Kidney epithelial cell (primary cell): ENCODE results near the gene PREX1. TPM values are rescaled to one million over a fixed set of nuclear protein-coding genes. Genes with fewer than 3 reads are reported as not detected.

Experiments
- DNase-seq: peaks from one replicate; pipeline ENCODE4 v3.0.0-alpha.2; 2010; ENCODE audit warnings: low read depth
- H3K27me3 ChIP-seq: 2 replicates; pipeline ENCODE4 v1.6.0; 2011; ENCODE audit warnings: low read length; ENCODE audit not compliant: control insufficient read depth, insufficient read depth
- H3K36me3 ChIP-seq: 2 replicates; pipeline ENCODE4 v1.5.1; 2011; ENCODE audit warnings: low read length; ENCODE audit not compliant: control insufficient read depth, insufficient read depth
- H3K4me3 ChIP-seq: 2 replicates; pipeline ENCODE4 v1.5.1; 2011; ENCODE audit warnings: low read depth, mild to moderate bottlenecking, control low read depth, low read length
- total RNA-seq: library from RNA; depleted of rRNA; stranded (reverse); fragments of >200 nt; gene quantifications from 2 replicates; pipeline ENCODE4 v1.2.3, GENCODE V29; 2015
- TF ChIP-seq, protein P1 (sequence below): IDR thresholded peaks from 2 replicates; pipeline ENCODE4 v1.5.1; 2011; ENCODE audit warnings: mild to moderate bottlenecking, moderate library complexity, low read length, control low read depth, inconsistent platforms; ENCODE audit not compliant: insufficient read depth, poor library complexity, severe bottlenecking

The PREX1 gene
- total RNA-seq, 1 donor from 2014 or later = 3.5 TPM

DNA sequence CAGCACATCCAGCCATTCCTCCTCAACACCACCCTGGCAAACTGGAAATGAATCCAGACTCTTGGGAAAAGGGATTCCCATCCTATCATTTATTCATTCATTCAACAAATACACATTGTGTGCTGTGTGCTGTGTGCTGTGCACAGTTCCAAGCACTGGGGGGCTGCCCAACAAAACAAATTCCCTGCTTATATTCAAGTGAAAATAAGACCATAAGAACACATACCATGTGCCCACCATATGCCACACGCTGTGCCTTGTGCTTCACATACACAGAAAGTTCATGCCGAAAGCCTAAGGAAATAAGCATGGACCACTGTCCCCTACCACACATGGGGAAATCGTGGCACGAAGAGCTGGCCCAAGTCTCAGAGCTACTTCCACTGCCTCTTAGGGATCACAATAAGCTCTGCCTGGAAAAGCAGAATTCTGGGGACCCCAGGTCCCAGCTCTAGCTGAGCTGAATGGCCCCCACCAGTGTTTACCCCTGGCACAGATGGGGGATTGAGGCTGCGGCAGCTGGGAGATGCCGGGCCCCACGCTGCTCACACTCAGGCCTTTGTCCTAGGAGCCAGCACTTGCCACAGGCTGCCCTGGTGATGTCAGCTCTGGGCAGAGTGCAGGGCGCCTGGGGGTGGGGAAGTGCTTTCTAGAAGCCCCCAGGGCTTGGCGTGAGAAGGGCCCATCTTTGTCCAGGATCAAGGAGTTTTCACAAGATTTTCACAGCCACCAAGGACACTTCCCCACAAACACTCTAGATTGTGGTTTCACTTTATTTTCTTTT lies 99.6 kb downstream of the PREX1 start:
- TF ChIP-seq, protein P1, sequence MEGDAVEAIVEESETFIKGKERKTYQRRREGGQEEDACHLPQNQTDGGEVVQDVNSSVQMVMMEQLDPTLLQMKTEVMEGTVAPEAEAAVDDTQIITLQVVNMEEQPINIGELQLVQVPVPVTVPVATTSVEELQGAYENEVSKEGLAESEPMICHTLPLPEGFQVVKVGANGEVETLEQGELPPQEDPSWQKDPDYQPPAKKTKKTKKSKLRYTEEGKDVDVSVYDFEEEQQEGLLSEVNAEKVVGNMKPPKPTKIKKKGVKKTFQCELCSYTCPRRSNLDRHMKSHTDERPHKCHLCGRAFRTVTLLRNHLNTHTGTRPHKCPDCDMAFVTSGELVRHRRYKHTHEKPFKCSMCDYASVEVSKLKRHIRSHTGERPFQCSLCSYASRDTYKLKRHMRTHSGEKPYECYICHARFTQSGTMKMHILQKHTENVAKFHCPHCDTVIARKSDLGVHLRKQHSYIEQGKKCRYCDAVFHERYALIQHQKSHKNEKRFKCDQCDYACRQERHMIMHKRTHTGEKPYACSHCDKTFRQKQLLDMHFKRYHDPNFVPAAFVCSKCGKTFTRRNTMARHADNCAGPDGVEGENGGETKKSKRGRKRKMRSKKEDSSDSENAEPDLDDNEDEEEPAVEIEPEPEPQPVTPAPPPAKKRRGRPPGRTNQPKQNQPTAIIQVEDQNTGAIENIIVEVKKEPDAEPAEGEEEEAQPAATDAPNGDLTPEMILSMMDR = no peak
- peaks cover 2% of the 10 kb centered on the region for H3K27me3 ChIP-seq
- H3K36me3 ChIP-seq = no peaks in the 10 kb centered on the region
- no peak for DNase-seq
- H3K4me3 ChIP-seq = no peak overlapping the region

DNA sequence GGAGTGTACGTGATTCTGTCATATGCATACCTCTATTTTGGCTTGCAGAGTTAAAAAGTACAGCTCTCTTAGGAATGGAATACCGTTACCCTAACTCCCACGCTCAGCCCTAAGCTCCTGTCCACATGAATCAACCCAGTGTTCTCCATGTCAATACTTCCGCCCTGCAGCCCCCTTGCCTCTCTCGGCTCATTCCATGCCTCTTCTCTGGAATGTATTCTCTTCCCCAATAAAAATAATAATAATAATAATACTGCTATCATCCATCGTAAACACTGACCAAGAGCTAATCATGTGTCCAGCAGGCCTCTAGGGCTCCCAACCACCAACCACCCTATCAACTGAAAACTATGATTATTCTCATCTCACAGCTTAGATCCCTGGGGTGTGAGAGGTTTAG lies 100.6 kb downstream of the PREX1 start:
- H3K4me3 ChIP-seq = no peak overlapping the region
- TF ChIP-seq, protein P1 = no peak
- peaks cover 2% of the 10 kb centered on the region for H3K27me3 ChIP-seq
- no peaks in the 10 kb centered on the region for H3K36me3 ChIP-seq
- no peak for DNase-seq

DNA sequence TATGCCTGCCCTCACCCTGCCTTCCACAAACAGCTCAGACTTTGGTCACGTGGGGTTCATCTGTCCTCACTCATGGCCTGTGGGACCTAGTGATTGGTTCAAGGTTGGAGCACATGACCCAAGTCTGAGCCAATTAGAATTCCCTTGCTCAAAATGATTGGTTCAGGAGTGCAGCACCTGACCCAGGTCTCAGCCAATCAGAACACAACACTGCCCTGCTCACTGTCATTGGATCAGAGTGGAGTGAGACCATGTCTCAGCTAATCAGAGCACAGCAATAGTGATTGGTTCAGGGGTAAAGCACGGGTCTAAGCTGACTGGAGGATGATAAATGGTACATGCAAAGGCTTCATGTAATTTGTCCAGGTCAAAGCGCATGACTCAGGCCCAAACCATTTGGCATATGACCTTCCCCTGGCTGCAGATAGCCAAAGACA lies 102.2 kb downstream of the PREX1 start:
- H3K36me3 ChIP-seq = no peaks in the 10 kb centered on the region

DNA sequence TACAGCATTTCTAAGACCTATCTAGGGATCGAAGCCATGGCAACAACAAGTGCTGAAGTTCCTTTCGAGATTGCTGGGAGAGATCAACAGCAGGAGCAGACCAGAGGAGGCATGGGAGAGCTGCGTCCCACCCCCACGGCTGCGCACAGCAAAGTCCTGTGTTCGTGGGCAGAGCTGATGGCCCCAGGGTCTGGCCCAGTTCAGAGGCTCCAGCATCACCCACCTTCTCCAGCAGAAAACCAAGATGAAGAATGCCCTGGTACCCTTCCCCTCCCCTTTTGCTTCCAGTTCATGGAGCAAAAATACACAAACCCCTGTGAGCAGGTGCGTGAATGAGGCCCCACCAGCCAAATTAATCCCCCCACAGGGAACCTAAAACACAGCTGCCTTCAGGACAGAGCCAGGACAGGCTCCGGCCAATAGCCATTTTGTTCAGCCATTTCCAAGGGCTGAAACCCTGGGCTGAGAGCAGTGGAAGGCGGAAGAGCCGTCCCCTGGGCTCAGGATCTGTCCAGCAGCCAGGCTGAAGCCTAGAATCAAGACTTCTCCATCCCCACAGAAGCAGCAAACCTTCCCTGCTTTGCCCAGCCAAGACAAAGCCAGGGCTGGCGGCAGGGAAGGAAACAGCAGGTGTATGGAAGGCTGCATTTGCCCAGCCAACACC lies 102.8 kb downstream of the PREX1 start:
- TF ChIP-seq, protein P1 = no peak
- H3K4me3 ChIP-seq = no peak overlapping the region
- no peaks in the 10 kb centered on the region for H3K36me3 ChIP-seq
- no peaks in the 10 kb centered on the region for H3K27me3 ChIP-seq
- DNase-seq = no peak

More for the DNA sequence above, 102.2 kb downstream of the PREX1 start:
- no peak for DNase-seq
- no peaks in the 10 kb centered on the region for H3K27me3 ChIP-seq
- TF ChIP-seq, protein P1 = no peak
- H3K4me3 ChIP-seq = no peak overlapping the region

DNA sequence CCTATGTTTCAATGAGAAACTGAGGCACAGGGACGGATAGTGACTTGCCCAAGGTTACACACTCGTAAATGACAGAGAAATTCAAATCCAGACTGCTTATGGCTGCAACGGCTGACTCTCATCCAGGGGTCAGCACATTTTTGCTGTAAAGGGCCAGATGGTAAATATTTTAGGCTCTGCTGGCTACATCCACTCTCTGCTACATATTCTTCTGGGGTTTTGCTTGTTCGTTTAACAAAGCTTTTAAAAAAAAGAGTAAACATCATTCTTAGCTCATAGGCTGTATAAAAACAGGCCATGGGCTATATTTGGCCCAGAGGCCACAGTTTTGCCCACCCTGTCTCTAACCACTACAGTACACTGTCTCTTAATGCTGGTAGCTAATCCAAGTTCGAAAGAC lies 103.4 kb downstream of the PREX1 start:
- Histone ChIP-seq H3K4me3 (no peak overlapping the region), H3K36me3 (no peaks in the 10 kb centered on the region), H3K27me3 (no peaks in the 10 kb centered on the region)
- DNase-seq = no peak
- TF ChIP-seq, protein P1 = no peak
